EH (cell line): Measurements from ENCODE around the gene PDXP.

ENCODE experiments used
- DNase-seq: peaks from one replicate; pipeline ENCODE4 v3.0.0-alpha.2; 2015; ENCODE audit warnings: low read depth

Gene PDXP

DNA sequence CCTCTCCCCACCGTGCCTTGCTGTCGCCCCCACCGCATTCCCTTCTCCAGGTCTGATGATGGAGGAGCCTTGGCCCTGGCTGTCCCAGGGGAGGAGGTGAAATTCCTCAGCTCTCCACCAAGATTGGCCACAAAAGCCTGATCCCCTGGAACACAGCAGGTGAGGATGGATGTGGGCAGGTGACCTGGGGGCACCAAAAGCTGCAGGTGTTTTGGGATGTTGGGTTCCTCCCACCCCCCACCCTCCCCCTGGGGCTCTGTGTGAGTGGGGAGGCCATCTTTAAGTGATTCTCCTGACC lies 39.0 kb downstream of the PDXP start:
- DNase-seq: no peak

- no peak for DNase-seq
These were observed 42.7 kb downstream of the PDXP start for GRCh38 chr22:37701141-37701786.

GRCh38 chr22:37703906-37704305 lies 45.4 kb downstream of the PDXP start:
- no peak for DNase-seq

- no peak for DNase-seq
These were observed 46.1 kb downstream of the PDXP start for GRCh38 chr22:37704645-37705044.

DNA sequence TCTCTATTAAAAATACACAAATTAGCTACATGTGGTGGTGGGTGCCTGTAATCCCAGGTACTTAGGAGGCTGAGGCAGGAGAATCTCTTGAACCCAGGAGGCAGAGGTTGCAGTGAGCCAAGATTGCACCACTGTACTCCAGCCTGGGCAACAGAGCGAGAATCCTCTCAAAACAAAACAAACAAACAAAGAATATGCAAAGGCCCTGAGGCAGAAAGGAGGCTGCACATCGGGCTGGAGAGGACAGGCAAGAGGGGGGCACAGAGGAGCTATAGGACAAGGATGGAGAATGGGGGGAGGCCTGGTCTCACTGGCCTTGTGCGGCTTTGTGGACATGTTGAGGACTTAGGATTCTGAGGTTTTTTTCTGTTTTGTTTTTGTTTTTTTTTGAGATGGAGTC lies 46.7 kb downstream of the PDXP start:
- DNase-seq: no peak

- no peak for DNase-seq
These were observed 50.3 kb downstream of the PDXP start for GRCh38 chr22:37708580-37709444.

GRCh38 chr22:37709445-37709765 lies 50.9 kb downstream of the PDXP start:
- no peak for DNase-seq

DNA sequence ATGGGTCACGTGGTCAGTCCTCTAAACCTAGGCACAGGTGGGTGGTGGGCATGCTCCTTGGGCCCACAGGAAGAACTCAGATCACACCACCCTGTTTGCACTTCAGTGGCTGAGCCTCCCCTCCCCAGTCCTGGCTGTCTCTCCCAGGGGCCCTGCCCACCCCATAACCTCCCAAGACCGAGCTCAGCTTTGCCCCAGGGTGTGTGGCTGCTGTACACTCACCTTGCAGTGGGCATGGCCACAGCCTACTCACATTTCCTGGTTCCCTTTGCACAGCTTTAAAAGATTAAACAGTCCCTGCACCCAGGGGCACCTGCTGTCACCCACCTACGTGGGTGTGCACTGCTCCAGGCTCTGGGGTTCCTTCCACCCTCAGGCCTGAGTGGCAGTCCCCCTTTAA lies 52.2 kb downstream of the PDXP start:
- no peak for DNase-seq

DNA sequence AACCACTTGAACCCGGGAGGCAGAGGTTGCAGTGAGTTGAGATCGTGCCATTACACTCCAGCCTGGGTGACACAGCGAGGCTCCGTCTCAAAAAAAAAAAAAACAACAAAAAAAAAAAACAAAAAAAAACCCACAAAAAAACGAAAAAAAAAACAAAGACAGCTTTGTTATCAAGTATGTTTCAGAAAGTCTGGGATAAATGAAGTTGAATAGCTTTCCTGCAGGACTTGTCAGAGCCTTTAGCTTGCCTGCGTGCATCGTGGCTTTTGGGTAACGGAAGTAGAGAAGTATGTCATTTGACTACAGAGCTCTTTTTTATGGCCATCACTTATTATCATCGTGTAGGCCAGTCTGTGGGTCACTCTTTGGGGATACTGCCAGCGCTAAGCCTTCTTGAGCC lies 53.0 kb downstream of the PDXP start:
- DNase-seq: no peak

GRCh38 chr22:37713761-37714160 lies 55.2 kb downstream of the PDXP start:
- no peak for DNase-seq

DNA sequence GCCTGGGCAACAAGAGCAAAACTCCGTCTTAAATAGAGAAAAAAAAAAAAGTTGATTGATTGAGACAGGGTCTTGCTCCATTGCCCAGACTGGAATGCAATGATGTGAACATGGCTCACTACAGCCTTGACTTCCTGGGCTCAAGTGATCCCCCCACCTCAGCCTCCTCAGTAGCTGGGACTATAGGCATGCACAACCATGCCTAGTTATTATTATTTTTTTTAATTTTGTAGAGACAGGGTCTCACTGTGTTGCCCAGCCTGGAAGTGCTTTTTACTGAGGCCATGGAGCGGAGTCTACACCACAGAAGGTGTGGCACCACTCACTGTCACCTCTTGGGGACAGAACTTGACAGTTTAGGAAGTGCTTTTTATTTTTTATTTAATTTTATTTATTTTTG lies 56.1 kb downstream of the PDXP start:
- no peak for DNase-seq

- DNase-seq: no peak
These were observed 57.2 kb downstream of the PDXP start for GRCh38 chr22:37715760-37716159.
